ENCODE measurements around the gene GRIP1.

GRIP1 gene

DNA sequence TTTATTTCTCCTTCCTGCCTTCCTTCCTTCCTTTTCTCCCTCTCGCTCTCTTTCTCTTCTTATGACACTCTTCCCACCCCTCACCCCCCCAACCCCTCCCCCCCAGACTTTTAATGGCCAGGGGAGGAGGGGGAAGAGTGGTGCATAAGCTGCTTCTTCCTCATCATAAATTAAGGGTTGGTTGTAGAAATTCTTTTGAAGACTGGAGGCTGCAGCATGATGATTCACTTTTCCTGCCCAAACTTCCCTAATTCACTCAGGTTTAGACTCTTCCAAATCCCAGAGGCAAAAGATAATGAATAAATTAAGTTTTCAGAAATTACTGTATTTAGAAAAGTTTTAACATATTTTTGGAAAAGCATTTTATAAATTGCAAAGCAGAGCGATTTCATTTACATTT, 58.2 kb downstream of the GRIP1 start:
- DNase-seq (ENCODE audit: low spot score in 2 of 2) = no peak

DNA sequence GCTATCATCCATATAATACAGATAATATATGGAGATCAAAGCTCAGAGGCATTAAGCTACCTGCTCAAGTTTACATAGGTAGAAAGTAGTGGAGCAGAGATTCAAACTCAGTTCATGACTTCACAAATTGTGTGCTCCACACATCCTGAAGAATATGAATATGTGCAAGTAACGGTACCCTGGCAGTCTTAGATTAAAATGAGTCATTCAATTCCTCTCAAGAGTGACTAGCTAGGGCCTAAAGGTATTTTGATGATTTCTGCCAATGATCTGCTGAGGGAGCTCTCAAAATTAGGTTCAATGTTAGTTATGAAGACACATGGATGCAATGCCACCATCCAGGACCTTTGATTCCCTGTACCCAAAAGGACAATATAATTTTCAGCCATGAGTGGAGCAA, 58.9 kb downstream of the GRIP1 start:
- ATAC-seq (ENCODE audit: low read depth) = no peak
- Mint-ChIP-seq H3K4me1 (peaks cover 16% of the 10 kb centered on the region), H3K36me3 (no peaks in the 10 kb centered on the region), H3K27me3 (no peaks in the 10 kb centered on the region), H3K27ac (no peak overlapping the region), H3K9me3 (no peaks in the 10 kb centered on the region), H3K4me3 (no peak overlapping the region)
- no peak for DNase-seq (ENCODE audit: low spot score in 2 of 2)

More for the DNA sequence above, 58.2 kb downstream of the GRIP1 start:
- Mint-ChIP-seq H3K27me3 (no peaks in the 10 kb centered on the region), H3K36me3 (no peaks in the 10 kb centered on the region), H3K4me3 (no peak overlapping the region), H3K9me3 (no peaks in the 10 kb centered on the region), H3K4me1 (peaks cover 18% of the 10 kb centered on the region), H3K27ac (no peak overlapping the region)
- no peak for ATAC-seq (ENCODE audit: low read depth)

GRCh38 chr12:66617991-66618390, 60.9 kb downstream of the GRIP1 start:
- Mint-ChIP-seq H3K4me3 (no peak overlapping the region), H3K27ac (no peak overlapping the region), H3K36me3 (no peaks in the 10 kb centered on the region), H3K4me1 (peaks cover 14% of the 10 kb centered on the region), H3K9me3 (no peaks in the 10 kb centered on the region), H3K27me3 (peaks cover 1% of the 10 kb centered on the region)
- DNase-seq (ENCODE audit: low spot score in 2 of 2) = no peak
- ATAC-seq (ENCODE audit: low read depth) = no peak

DNA sequence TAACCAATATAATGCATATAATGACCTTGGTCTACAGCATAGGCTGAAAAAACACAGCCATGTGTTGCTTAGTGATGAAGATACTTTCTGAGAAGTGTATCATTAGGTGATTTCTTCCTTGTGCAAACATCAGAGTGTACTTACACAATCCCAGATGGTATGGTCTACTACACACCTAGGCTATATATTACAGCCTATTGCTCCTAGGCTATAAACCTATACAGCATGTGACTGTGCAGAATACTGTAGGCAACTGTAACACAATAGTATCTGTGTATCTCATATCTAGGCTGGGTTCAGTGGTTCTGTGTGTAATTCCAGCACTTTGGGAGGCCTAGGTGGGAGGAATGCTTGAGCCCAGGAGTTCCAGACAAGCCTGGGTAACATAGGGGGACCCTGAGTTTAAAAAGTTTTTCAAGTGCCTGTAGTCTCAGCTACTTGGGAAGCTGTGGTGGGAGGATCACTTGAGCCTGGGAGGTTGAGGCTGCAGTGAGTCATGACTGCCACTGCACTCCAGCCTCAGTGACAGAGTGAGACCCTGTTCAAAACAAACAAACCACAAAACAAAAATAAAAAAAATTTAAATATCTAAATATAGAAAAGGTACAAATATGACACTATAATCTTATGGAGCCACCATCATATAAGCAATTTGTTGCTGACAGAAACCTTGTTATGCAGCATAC, 66.6 kb downstream of the GRIP1 start:
- H3K36me3 Mint-ChIP-seq = no peaks in the 10 kb centered on the region
- no peaks in the 10 kb centered on the region for H3K9me3 Mint-ChIP-seq
- H3K27me3 Mint-ChIP-seq = peaks cover 1% of the 10 kb centered on the region
- H3K4me1 Mint-ChIP-seq = peaks cover 7% of the 10 kb centered on the region
- no peak overlapping the region for H3K27ac Mint-ChIP-seq
- no peak for ATAC-seq (ENCODE audit: low read depth)
- no peak for DNase-seq (ENCODE audit: low spot score in 2 of 2)
- no peak overlapping the region for H3K4me3 Mint-ChIP-seq

DNA sequence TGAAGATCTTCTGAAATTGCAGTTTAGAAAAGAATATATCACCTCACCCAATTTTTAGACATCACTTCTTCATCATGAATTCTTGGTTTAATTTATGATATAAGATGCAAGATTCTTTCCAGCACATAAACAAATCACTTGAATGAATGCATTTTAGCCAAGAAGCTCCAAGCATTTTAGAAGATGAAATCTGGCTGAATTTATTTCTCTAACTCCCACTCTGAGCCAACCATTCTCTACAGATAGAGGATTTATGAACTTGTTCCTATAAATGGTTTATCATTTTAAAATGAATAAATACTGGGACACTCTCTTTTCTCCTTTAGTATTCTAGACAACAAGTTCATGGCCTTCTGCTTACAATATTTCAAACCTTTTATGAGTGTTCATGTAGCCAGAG, 71.7 kb downstream of the GRIP1 start:
- DNase-seq (ENCODE audit: low spot score in 2 of 2) (no peak), ATAC-seq (ENCODE audit: low read depth) (no peak)
- Mint-ChIP-seq H3K4me1 (no peaks in the 10 kb centered on the region), H3K9me3 (no peaks in the 10 kb centered on the region), H3K27ac (no peak overlapping the region), H3K36me3 (no peaks in the 10 kb centered on the region), H3K27me3 (peaks cover 2% of the 10 kb centered on the region), H3K4me3 (no peak overlapping the region)

DNA sequence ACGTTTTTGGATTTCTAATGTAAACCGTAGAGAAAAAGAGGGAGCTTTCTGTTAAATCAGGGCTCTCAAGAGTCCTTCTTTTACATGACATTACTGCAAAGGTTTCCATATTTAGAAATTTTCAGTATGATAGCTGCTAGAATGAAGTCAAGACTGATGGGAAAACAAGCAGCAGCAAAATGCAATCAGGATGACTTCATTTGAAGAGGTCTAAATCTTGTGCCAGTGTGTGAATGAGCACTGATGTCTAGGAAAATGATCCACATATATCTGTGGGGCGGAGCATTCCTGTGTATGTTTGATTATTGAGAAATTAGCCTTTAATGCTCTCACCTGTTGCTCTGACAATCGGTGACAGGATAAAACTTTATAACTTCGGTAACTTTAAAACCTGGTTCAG, 73.6 kb downstream of the GRIP1 start:
- Mint-ChIP-seq H3K27ac (no peak overlapping the region), H3K4me1 (peaks cover 2% of the 10 kb centered on the region), H3K9me3 (no peaks in the 10 kb centered on the region), H3K36me3 (no peaks in the 10 kb centered on the region), H3K4me3 (no peak overlapping the region), H3K27me3 (peaks cover 4% of the 10 kb centered on the region)
- ATAC-seq (ENCODE audit: low read depth) = no peak
- no peak for DNase-seq (ENCODE audit: low spot score in 2 of 2)

DNA sequence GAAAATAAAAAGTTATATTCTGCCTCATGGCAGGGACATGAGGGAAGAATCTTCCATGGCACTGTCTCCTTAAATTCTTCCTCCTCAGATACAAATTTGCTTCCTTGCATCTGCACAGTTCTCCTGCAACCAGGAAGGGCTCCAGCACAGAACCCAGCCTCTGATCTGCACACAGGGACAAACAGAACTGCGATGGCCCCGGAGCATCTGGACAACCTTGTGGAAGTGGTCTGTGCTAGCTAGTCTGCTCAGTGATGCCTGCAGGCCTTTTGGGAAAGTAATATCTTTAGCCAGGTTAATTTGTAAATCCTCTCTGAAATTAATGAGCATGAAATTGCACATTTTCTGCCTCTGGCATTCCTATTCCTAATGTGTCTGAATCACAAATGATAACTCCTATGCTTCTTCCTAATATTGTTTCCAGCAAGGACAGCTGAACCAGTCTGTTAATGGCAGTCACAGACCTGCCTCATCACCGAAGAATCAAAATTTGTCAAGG, 74.8 kb downstream of the GRIP1 start:
- Mint-ChIP-seq H3K27me3 (peaks cover 4% of the 10 kb centered on the region), H3K4me1 (peaks cover 2% of the 10 kb centered on the region), H3K27ac (no peak overlapping the region), H3K36me3 (no peaks in the 10 kb centered on the region), H3K9me3 (no peaks in the 10 kb centered on the region), H3K4me3 (no peak overlapping the region)
- no peak for ATAC-seq (ENCODE audit: low read depth)
- no peak for DNase-seq (ENCODE audit: low spot score in 2 of 2)

- Mint-ChIP-seq H3K4me1 (peaks cover 2% of the 10 kb centered on the region), H3K36me3 (no peaks in the 10 kb centered on the region), H3K27ac (no peak overlapping the region), H3K4me3 (no peak overlapping the region), H3K9me3 (no peaks in the 10 kb centered on the region), H3K27me3 (peaks cover 4% of the 10 kb centered on the region)
- DNase-seq (ENCODE audit: low spot score in 2 of 2) = no peak
- ATAC-seq (ENCODE audit: low read depth) = no peak
Observed at GRCh38 chr12:66603461-66603860, 75.4 kb downstream of the GRIP1 start.

DNA sequence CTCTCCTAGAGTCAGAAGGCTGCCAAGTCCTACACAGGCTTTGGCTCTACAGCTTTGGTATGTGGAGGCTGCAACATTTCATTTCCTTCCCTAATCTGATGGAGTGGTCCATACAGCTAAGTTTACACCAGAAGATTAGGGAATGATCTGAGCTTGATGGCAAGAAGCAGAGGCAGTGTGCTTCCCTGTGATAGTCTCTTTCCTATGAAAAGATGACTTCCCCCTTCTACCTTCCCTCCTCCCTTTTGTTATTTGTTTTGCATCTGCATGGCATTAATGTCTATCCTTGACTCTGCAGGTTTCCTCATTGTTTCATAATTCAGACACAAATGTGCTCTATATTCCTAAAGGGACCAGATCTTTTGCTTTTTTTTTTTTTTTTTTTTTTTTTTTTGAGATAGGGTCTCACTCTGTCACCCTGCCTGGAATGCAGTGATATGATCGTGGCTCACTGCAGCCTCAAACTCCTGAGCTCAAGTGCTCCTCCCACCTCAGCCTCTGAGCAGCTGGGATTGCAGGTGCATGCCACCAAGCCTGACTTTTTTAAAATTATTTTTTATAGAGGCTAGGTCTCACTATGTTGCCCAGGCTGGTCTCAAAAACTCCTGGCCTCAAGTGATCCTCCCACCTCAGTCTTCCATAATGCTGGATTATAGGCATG, 76.3 kb downstream of the GRIP1 start:
- Mint-ChIP-seq H3K27me3 (peaks cover 4% of the 10 kb centered on the region), H3K27ac (no peak overlapping the region), H3K4me3 (no peak overlapping the region), H3K9me3 (no peaks in the 10 kb centered on the region), H3K4me1 (peaks cover 2% of the 10 kb centered on the region), H3K36me3 (no peaks in the 10 kb centered on the region)
- ATAC-seq (ENCODE audit: low read depth) (no peak), DNase-seq (ENCODE audit: low spot score in 2 of 2) (no peak)

DNA sequence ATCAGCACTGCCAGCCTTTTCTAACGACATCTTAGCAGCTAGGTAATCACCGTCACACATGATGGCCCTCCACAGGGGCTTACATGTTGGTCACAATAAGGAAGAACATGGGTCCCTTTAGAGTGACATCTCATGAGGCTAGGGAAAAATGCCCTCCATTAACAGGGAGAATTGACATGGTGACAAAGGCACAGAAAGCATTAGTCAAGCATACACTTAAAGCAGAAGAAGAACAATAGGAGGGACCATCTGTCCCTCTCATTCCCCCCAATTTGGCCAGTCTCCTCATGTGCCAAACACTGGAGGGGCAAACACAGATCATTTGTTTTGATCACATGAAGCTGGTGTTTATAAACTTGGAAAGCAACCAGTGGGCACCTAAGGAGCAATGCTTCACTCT, 78.0 kb downstream of the GRIP1 start:
- H3K36me3 Mint-ChIP-seq = no peaks in the 10 kb centered on the region
- no peak overlapping the region for H3K27ac Mint-ChIP-seq
- DNase-seq (ENCODE audit: low spot score in 2 of 2) (no peak), ATAC-seq (ENCODE audit: low read depth) (no peak)
- no peaks in the 10 kb centered on the region for H3K9me3 Mint-ChIP-seq
- no peak overlapping the region for H3K4me3 Mint-ChIP-seq
- peaks cover 2% of the 10 kb centered on the region for H3K4me1 Mint-ChIP-seq
- H3K27me3 Mint-ChIP-seq = peaks cover 4% of the 10 kb centered on the region

- no peak overlapping the region for H3K4me3 Mint-ChIP-seq
- H3K4me1 Mint-ChIP-seq = peaks cover 2% of the 10 kb centered on the region
- no peak for DNase-seq (ENCODE audit: low spot score in 2 of 2)
- H3K27ac Mint-ChIP-seq = no peak overlapping the region
- H3K36me3 Mint-ChIP-seq = no peaks in the 10 kb centered on the region
- H3K27me3 Mint-ChIP-seq = peaks cover 4% of the 10 kb centered on the region
- ATAC-seq (ENCODE audit: low read depth) = no peak
- no peaks in the 10 kb centered on the region for H3K9me3 Mint-ChIP-seq
Observed at GRCh38 chr12:66599816-66600215, 79.1 kb downstream of the GRIP1 start.

- H3K27ac Mint-ChIP-seq = no peak overlapping the region
- no peaks in the 10 kb centered on the region for H3K36me3 Mint-ChIP-seq
- no peak overlapping the region for H3K4me3 Mint-ChIP-seq
- no peaks in the 10 kb centered on the region for H3K9me3 Mint-ChIP-seq
- ATAC-seq (ENCODE audit: low read depth) (no peak), DNase-seq (ENCODE audit: low spot score in 2 of 2) (no peak)
- peaks cover 2% of the 10 kb centered on the region for H3K4me1 Mint-ChIP-seq
- H3K27me3 Mint-ChIP-seq = peaks cover 5% of the 10 kb centered on the region
Observed at GRCh38 chr12:66598608-66599007, 80.3 kb downstream of the GRIP1 start.

DNA sequence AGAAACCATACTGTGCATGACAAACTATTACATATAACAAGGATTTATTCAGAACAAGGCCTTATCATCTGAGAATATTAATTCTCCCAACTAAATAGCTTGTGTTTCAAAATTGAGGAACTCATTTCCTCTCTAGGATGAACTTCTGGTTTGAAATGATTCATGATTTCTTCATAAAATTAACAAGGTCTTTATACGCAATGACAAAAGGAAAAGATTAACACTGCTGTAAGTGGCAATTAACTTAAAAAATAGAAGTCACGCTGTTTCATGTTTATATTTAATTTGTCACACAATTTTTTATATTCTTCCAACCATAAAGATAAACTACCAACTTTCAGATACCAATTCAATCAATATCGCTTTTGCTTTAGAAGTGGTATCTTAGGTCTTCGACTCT, 80.8 kb downstream of the GRIP1 start:
- DNase-seq (ENCODE audit: low spot score in 2 of 2) (no peak), ATAC-seq (ENCODE audit: low read depth) (no peak)
- Mint-ChIP-seq H3K4me3 (no peak overlapping the region), H3K36me3 (no peaks in the 10 kb centered on the region), H3K4me1 (peaks cover 2% of the 10 kb centered on the region), H3K9me3 (no peaks in the 10 kb centered on the region), H3K27me3 (peaks cover 5% of the 10 kb centered on the region), H3K27ac (no peak overlapping the region)

DNA sequence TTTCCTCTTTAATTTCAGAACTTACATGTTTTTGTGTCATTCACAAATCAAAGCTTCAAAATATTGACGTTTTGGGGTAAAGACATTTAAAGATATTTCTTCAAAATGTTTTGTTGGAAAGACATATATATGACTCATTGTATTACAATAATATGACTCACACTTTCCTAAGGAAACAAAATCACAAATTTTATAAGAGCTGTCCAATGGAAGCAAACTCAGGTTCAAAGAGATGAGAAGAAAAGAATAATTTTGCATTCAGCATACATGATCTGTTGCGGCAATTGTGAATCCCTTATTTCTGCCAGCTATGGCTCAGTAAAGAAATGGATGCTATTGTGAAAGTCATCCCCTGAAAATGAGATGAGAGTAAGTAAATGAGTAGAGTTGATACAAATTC, 82.7 kb downstream of the GRIP1 start:
- Mint-ChIP-seq H3K4me3 (no peak overlapping the region), H3K9me3 (no peaks in the 10 kb centered on the region), H3K4me1 (peaks cover 2% of the 10 kb centered on the region), H3K27ac (no peak overlapping the region), H3K27me3 (peaks cover 1% of the 10 kb centered on the region), H3K36me3 (no peaks in the 10 kb centered on the region)
- no peak for ATAC-seq (ENCODE audit: low read depth)
- DNase-seq (ENCODE audit: low spot score in 2 of 2) = no peak

- H3K9me3 Mint-ChIP-seq = no peaks in the 10 kb centered on the region
- H3K4me3 Mint-ChIP-seq = no peak overlapping the region
- DNase-seq (ENCODE audit: low spot score in 2 of 2) (no peak), ATAC-seq (ENCODE audit: low read depth) (no peak)
- H3K36me3 Mint-ChIP-seq = no peaks in the 10 kb centered on the region
- no peak overlapping the region for H3K27ac Mint-ChIP-seq
- H3K4me1 Mint-ChIP-seq = no peaks in the 10 kb centered on the region
- peaks cover 1% of the 10 kb centered on the region for H3K27me3 Mint-ChIP-seq
Observed at GRCh38 chr12:66594688-66595087, 84.2 kb downstream of the GRIP1 start.

All from memory B cell (primary cell).